TTC549 (cell line): ENCODE measurements around the gene PCED1B.

Experiments
- FAIRE-seq: peaks from 2 replicates; lab custom pipeline; 2012; peaks lifted over from hg19 to GRCh38; lab: Jason Lieb, UNC

PCED1B gene

DNA sequence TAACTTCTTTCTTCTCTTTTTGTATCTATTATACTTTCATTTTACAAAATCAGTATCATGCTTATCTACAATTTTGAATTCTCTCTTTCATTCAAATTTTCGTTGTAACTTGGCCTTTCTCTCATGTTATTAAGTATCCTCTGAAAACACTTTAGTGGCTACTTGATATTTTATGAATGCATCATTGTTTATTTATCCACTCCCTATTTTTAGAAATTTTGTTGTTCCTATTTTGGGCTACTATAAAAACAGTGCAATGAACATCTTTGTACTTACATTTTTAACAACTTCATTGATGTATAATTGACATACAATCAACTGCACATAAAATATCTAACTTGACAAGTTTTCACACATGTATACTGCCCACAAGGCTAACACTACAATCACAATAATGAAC, 44.3 kb downstream of the PCED1B start:
- FAIRE-seq = no peak

DNA sequence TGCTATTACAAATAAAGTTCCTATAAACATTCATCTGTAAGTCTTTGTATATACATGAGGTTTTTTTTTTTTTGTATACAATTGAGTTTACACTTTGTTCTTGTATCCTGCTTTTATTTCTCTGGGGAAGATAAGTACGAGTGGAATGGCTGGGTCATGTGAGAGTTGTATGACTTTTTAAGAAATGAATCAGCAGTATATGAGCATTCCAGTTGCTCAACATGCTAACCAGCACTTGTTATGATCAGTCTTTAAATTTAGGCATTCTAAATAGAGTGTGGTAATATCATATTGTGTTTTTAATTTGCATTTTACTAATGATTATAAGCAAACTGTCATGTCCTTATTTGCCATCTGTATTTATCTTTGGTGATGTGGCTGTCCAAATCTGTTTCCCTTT, 45.0 kb downstream of the PCED1B start:
- no peak for FAIRE-seq

DNA sequence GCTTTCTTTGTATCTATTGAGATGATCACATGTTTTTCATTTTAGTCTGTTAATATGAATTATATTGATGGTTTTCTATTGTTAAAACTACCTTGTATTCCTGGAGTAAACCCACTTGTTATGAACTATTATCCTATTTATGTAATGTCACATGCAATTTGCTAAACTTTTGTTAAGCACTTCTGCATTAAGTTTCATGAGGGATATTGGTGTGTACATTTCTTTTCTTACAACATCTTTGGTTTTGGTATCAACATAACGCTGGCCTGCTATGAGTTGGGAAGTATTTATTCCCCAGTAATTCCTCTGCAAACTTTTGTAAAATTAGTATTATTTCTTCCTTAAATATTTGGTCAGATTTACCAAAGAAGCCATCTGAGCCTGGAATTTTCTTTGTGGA, 46.8 kb downstream of the PCED1B start:
- FAIRE-seq = no peak

DNA sequence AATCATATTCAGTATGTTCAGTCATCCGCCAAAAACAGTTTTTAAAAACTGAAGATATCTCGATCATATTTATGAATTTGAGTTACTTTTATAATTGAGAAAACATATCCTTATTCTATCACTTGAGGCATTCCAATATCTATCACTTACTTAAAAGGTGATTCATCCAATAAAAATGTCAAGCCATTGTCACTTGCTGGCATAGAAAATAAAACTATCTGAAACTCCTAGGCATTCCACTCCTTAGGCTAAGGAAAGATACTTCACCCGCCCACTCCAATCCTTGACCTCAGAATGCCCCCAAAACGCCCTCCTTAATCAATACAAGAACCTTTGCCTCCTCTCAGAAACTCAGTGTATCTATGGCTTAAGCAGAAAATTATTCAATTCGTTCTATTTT, 51.6 kb downstream of the PCED1B start:
- no peak for FAIRE-seq

DNA sequence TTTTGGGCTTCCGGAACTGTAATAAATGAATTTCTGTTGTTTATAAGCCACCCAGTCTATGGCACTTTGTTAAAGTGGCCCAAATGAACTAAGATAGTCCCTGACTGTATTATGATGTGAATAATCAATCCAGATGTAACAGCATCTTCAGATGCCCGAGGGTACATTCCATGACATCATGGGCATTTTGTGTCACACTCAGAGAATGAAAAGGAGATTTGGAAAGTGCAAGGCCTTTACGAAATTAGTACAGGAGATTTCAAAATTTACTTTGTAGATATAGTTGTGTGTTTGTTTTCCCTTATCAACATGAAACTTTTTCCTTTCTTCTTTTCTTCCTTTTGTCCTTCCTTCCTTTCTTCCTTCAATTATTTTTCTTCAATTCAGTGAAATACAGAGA, 54.6 kb downstream of the PCED1B start:
- FAIRE-seq = no peak

DNA sequence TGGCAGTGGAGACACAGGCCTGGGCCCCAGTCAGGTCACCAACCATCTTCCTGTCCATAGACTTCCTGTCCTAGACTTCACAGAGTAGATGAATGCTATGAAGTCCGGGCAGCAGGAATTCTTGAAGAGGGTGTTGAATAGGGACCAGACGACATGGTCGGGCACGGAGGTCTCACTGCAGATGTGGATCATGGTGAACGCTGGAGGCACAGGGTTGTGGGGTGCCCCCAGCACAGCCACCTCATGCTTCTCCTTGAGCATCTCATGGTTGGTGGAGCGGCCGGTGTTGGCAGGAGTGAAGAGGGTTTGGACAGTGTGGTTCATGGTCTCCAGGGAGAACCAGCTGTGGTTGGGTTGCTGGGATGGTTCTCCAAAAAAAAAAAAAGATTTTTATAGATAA, 56.2 kb downstream of the PCED1B start:
- FAIRE-seq = no peak

DNA sequence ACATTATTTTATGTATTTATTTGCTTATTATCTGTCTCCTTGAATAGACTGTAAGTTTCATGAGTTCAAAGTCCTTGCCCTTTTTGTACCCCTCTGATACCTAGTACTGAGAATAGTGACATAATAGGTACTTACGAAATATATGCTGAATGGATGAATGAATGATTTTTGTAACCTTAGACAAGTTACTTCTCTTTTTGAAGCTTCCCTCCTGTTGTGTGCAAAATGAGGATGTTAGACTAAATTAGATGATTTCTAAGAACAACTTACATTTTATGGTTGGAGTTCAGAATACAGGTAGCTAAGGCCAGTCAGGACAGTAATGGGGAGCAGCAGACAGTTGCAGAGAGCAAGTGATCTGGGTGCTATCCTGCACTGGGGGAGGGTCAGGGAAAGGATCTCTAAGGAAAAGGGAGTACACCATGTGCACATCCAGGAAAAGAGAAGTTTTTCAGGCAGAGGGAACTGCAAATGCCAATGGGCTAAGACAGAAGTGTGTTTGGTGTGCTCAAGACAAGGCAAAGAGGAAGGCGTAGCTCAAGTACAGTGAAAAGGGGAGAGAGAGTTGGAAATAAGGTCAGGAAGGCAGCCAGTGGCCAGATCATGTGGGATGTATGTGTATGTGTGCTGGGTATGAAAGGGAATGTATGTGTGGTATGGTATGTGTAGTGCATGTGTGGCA, 59.7 kb downstream of the PCED1B start:
- FAIRE-seq = no peak

DNA sequence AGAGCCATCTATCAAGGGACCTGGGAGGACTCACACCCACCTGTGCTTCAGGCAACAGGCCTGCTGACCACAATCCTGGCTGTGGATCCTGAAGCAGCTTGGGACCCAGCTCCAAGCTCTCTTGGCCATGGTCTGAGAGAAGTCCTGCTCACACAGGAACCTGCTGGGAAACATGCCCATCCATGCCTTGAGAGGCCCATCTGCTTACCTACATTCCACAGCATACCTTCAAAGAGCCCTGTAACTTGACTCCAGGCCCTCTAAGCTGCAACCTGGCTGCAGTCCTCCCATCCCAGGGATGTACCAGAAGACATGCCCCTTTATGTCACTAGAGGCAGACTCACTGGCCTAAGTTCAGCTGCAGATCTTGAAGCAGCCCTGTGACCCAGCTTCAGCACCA, 62.0 kb downstream of the PCED1B start:
- FAIRE-seq = no peak

DNA sequence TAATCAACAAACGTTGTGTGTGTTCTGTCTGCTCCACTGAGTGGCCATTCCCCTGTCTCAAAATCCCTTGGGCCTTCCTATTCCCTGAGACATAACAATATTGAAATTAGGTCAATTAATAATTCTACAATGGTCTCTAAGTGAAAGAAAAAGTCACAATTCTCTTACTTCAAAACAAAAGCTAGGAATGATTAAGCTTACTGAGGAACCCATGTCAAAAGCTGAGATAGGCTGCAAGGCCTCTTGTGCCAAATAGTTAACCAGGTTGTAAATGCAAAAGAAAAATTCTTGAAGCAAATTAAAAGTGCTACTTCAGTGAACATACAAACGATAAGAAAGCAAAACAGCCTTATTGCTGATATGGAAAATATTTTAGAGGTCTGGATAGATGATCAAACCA, 65.3 kb downstream of the PCED1B start:
- no peak for FAIRE-seq

DNA sequence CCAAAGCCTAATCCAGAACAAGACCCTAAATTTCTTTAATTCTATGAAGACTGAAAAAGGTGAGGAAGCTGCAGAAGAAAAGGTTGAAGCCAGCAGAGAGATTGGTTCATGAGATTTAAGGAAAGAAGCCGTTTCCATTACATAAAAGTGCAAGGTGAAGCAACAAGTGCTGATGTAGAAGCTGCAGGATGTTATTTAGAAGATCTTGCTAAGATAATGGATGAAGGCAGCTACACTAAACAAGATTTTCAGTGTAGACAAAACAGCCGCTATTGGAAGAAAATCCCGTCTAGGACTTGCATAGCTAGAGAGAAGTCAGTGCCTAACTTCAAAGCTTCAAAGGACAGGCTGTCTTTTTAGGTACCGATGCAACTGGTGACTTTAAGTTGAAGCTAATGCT, 65.8 kb downstream of the PCED1B start:
- FAIRE-seq = no peak

DNA sequence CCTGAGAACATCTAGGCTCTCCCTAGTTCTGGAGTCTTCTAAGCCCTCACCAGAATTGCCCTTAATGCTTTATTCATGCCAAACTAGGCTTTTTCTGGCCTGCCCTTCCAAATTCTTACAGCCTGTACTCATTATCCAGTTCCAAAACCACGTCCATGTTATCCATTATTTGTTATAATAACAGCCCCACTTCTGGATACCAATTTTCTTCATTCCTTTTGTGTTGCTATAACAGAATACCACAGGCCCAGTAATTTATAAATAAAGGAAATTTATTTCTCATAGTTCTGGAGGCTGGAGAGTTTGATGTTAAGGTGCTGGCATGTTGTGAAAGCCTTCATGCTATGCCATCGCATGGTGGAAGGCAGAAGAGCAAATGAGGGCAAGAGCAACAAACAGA, 68.3 kb downstream of the PCED1B start:
- no peak for FAIRE-seq

DNA sequence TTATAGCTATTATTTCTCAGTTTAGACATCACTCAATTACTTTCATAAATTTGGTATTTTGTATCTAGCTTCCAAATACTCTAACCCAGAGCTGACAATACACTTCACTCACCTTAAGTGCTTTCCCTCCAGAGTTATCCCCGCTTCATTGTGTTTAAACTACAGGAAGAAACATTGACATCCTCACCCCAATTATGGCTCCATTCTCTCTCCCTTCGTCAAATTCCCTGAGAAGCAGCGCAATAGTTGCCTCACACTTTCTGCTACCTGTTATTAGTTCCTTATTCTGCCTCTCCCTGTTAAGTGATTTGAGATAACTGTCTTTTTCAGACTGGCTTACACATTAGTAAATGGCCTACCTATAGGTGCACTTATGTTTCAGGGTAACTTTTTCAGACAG, 69.7 kb downstream of the PCED1B start:
- FAIRE-seq = no peak

DNA sequence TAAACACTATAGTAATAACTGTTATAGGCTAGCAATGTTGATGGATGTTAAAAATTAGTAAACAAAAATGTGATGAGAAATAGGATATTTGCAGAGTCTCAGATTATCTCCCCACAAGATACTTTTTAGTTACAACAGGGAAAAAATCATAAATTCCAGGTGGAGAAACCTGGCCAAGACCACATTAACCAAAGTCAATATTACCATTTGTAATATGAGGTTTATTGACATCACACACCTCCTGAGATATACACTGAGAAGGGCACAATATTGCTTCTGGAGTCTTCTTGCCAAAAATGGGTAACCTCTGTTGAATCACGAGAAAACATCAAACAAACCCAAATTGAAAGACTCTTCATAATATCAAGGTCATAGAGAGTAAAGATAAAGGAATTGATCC, 72.7 kb downstream of the PCED1B start:
- FAIRE-seq = no peak

DNA sequence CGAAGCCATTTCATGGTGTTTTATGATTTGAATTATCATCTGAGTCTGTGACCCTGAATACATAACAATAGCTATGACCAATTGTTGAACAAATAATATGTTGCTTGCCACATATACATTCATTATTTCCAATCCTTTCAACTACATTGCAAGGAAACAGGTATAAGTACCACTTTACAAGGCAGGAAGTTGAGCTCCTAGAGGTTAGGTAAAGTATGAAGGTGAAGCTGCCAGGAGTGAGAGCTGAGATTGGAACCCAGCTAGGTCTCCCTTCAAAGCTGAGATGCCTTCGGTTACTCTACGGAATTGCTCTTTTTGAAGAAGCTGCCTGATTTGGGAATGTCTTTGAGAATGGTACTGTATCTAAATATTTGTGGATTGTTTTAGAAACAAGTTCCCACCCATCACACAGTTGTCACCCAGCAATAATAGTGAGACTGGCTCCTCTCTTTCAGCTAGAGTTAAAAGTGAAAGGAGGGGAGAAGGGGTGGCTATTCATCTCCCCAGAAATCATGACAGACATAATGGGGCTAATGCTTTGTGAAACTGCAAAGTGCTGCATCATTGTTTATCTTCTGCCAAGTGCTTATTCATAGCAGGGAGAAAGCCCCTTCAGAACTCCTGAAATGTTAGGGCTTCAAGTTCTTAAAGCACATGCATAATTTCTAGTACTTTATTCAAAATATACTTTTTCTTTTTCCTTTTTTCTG, 76.2 kb downstream of the PCED1B start:
- FAIRE-seq = no peak

DNA sequence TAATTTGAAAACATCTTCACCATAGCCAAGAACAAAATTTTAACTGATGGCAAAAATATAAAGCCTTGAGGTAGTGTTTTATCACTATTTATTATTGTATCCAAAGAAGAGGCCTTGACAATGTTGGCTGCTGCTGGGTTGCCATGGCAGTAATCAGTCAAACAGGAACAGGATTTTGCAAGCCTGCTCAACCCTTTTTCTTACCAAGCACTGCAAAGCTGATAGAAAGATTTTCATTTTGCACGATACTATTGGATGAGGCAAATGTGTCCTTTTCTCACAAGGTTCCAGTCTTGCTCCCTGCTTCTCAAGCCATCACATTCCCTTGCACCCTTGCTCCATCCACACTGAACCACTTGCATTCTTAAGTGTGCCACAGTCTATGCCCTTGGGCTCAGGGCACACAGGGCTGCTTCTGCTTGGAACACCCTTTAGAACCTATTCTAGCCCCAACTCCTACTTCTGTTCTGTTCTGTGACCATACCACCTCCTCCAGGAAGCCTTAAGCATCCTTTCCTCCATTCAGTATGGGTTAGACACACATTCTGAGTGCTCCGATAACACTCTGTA, 76.8 kb downstream of the PCED1B start:
- FAIRE-seq = no peak

DNA sequence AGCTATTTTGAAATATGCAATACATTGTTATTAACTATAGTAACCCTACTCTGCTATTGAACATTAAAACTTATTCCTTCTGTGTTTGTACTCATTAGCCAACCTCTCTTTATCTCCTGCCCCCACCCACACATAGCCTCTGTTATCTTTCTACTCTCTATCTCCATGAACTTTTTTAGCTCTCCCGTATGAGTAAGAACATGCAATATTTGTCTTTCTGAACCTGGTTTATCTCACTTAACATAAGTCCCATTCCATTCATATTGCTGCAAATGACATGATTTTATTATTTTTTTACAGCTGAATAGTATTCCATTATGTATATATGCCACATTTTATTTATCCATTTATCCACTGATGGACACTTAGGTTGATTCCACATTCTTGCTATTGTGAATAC, 79.4 kb downstream of the PCED1B start:
- no peak for FAIRE-seq

DNA sequence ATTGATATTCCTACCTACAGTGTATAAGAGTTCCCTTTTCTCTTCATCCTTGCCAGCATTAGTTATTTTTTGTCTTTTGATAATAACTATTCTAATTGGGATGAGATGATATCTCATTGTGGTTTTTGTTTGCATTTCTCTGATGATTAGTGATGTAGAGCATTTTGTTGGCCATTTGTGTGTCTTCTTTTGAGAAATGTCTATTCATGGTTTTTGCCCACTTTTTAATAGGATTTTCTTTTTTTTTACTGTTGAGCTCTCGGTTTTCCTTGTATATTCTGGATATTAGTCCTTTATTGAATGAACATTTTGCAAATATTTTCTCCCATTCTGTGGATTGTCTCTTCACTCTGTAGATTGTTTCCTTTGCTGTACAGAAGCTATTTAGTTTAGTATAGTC, 79.9 kb downstream of the PCED1B start:
- FAIRE-seq = no peak

DNA sequence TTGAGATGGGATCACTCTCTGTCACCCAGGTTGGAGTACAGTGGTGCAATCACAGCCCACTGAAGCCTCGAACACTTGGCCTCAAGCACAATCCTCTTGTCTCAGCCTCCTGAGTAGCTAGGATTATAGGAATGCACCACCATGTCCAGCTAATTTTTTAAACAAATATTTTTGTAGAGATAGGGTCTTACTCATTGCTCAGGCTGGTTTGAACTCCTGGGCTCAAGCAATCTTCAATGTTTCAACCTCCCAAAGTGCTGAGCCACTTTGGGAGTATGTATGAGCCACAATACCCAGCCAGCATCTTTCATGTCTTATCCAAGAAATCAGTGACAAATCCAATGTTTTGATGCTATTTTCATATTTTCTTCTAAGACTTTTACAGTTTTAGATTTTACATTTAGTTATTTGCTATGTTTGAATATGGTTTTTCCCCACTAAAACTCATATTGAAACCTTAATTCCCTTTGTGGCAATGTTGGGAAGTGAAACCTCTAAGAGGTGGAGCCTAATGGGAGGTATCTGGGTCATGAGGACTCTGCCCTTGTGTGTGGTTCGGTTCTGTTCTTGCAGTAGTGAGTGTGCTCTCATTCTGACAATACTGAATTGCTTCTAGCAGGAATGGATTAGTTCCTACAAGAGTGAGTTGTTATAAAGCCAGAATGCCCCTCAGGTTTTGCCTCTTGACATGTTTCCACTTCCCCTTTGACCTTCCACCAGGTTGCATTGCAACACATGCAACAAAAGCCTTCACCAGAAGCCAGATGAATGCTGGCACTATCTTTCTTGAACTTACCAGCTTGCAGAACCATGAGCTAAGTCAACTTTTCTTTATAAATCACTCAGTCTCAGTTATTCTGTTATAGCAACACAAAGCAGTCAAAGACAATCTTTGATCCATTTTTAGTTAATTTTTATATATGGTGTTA, 81.2 kb downstream of the PCED1B start:
- FAIRE-seq = no peak

DNA sequence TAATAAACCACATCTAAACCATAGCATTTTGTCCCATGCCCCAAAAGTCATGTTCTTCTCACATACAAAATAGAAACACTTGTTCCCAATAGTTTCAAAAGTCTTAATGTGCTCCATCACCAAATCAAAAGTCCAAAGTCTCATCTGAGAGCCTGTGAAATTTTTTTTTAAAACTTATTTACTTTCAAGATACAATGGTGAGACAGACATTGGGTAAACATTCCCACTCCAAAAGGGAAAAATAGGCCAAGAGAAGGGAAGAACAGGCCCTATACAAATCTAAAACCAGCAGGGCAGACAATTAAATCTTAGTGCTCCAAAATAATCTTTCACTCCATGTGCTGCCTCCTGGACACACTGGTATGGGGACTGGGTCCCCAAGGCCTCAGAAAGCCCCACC, 84.7 kb downstream of the PCED1B start:
- no peak for FAIRE-seq

DNA sequence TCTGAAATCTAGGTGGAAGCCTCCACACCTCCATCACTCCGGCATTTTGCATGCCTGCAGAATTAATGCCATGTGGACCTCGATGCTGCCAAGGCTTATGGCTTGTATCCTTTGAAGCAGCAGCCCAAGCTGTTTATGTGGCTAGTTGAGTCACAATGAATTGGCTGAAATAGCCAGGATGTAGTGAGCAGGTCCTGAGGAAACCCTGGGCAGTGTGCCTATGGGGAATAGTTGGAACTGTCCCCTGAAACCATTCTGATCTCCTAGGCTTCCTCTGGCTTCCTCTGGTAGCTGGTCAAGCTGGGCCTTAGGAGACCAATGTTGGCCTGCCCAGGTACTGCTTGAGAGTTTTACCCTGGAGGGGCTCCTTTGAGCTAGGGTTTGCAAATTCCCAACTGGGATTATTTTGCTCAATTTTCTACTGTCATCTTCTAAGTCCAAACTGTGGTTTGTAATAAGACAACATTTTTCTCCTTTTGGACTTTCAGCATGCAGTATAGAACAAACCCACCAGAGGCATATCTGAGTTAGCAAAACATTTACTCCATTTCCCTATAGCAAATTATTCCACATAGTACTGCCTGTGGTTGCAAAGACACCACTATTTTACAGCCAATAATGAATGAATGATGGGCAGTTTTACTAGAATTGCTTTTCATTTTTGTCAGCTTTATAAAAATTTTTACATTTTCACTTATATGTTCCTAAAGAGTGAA, 85.5 kb downstream of the PCED1B start:
- FAIRE-seq = no peak

DNA sequence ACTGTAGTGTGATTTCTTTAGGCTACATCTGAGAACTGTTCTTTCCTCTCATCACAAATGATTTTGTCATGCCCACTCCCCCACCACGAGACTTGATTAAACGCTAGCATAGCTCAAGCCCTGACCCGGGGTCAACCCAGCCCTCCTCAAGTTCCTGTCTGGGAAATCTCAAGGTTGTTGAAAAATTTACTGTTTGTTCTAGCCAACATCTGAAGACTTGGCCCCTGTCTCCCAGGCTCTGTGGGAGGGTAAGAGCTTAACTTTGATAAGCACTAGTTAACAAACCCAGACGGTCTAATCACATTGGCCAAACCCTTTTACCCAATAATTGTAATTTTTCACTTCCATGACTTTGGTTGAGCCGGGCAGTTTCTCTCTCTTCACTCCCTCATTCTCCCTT, 86.5 kb downstream of the PCED1B start:
- FAIRE-seq = no peak

DNA sequence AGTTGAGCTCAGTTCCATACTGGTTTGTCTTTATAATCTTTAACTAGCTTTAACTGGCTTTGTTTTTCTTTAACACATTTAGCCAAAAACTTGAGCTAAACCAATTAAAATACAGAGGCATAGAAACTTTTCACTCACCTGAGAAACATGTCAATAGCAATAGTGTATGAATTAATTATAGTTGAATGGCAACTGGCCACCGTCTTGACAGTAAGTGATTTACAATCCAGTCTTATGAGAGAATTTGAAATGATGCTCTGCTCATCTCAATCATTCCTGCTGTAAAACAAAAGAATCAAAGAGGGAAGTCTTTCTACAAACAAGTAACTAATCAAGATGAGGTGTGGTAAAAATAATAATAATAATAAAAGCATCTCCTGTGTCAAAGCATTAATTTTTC, 86.9 kb downstream of the PCED1B start:
- no peak for FAIRE-seq
